Karpas-422 (cell line): Measurements from ENCODE around the gene PIGC. TPM values are rescaled to one million over a fixed set of nuclear protein-coding genes. Genes with fewer than 3 reads are reported as not detected.

ENCODE experiments used
- DNase-seq: peaks from one replicate; pipeline ENCODE4 v3.0.0-alpha.2; 2015
- H2AFZ ChIP-seq: fragments of 200-600 bp; sonication (generic); 2 replicates; pipeline ENCODE4 v1.6.1; 2014; ENCODE audit warnings: antibody characterized with exemption, low read length, mixed read lengths
- H3K27ac ChIP-seq: fragments of 200-600 bp; sonication (generic); 2 replicates; pipeline ENCODE4 v1.5.1; 2014; ENCODE audit warnings: mild to moderate bottlenecking, low read length, moderate library complexity
- H3K27me3 ChIP-seq: fragments of 200-600 bp; sonication (generic); 2 replicates; pipeline ENCODE4 v1.6.1; 2014; ENCODE audit warnings: low read length, mixed read lengths
- H3K36me3 ChIP-seq: fragments of 200-600 bp; sonication (generic); 2 replicates; pipeline ENCODE4 v1.6.1; 2014; ENCODE audit warnings: low read length, mixed read lengths; ENCODE audit not compliant: insufficient read depth
- H3K4me1 ChIP-seq: fragments of 200-600 bp; sonication (generic); 2 replicates; pipeline ENCODE4 v1.6.1; 2014; ENCODE audit warnings: mild to moderate bottlenecking, low read length, mixed read lengths
- H3K4me2 ChIP-seq: fragments of 200-600 bp; sonication (generic); 2 replicates; pipeline ENCODE4 v1.6.1; 2014; ENCODE audit warnings: low read length, low read depth, mild to moderate bottlenecking; ENCODE audit not compliant: poor library complexity, severe bottlenecking
- H3K4me3 ChIP-seq: fragments of 200-600 bp; sonication (generic); 2 replicates; pipeline ENCODE4 v1.5.1; 2014; ENCODE audit warnings: mild to moderate bottlenecking, antibody characterized with exemption, low read length, mixed read lengths
- H3K79me2 ChIP-seq: fragments of 200-600 bp; sonication (generic); 2 replicates; pipeline ENCODE4 v1.6.1; 2014; ENCODE audit warnings: mild to moderate bottlenecking, low read length, mixed read lengths
- H3K9ac ChIP-seq: fragments of 200-600 bp; sonication (generic); 2 replicates; pipeline ENCODE4 v1.6.0; 2014; ENCODE audit warnings: low read length
- H3K9me2 ChIP-seq: fragments of 200-600 bp; sonication (generic), shearing (Covaris generic); replicated peaks from 2 replicates; pipeline ENCODE4 v1.6.0; 2014; ENCODE audit warnings: mild to moderate bottlenecking, low read length, moderate library complexity; ENCODE audit not compliant: insufficient read depth
- H3K9me3 ChIP-seq: fragments of 300-700, 200-600 bp; sonication (generic); 2 replicates; pipeline ENCODE4 v1.6.1; 2014; ENCODE audit warnings: low read length, mixed read lengths
- H4K20me1 ChIP-seq: fragments of 200-600 bp; sonication (generic); 2 replicates; pipeline ENCODE4 v1.6.1; 2014; ENCODE audit warnings: mild to moderate bottlenecking, antibody characterized with exemption, low read length, low read depth; ENCODE audit not compliant: insufficient read depth
- total RNA-seq: library from RNA; depleted of rRNA; stranded (reverse); fragments of >200 nt; shearing (Covaris generic); gene quantifications from 2 replicates; pipeline ENCODE4 v1.2.3, GENCODE V29; 2014; ENCODE audit warnings: low replicate concordance

PIGC gene
- total RNA-seq, 1 experiment from 2014 or later = 24.7 TPM

DNA sequence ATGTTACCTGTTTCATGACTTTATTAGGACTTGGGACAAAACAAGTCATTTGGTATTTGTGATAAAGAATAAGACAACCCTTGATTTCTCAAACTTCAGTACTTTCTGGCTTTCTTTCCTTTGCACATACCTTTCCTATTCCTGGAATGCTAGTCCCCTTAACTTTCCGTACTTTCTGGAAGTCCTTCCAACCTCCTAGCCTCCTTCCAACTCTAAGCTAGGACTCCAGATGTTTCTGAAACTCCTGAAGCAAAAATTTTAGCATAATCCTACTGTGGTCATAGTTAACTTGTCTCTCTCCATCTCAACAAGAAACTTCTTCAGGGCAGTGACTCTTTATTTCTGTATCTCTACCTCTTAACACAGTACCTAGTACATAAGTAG, 43.2 kb downstream of the PIGC start:
- Histone ChIP-seq H3K4me1 (no peaks in the 10 kb centered on the region), H3K9me2 (no peaks in the 10 kb centered on the region), H2AFZ (no peak overlapping the region), H3K79me2 (no peaks in the 10 kb centered on the region), H3K4me3 (no peak overlapping the region), H3K4me2 (no peak overlapping the region), H4K20me1 (no peaks in the 10 kb centered on the region), H3K36me3 (no peaks in the 10 kb centered on the region), H3K27me3 (no peaks in the 10 kb centered on the region), H3K9me3 (no peaks in the 10 kb centered on the region), H3K27ac (no peak overlapping the region), H3K9ac (no peak overlapping the region)
- no peak for DNase-seq

DNA sequence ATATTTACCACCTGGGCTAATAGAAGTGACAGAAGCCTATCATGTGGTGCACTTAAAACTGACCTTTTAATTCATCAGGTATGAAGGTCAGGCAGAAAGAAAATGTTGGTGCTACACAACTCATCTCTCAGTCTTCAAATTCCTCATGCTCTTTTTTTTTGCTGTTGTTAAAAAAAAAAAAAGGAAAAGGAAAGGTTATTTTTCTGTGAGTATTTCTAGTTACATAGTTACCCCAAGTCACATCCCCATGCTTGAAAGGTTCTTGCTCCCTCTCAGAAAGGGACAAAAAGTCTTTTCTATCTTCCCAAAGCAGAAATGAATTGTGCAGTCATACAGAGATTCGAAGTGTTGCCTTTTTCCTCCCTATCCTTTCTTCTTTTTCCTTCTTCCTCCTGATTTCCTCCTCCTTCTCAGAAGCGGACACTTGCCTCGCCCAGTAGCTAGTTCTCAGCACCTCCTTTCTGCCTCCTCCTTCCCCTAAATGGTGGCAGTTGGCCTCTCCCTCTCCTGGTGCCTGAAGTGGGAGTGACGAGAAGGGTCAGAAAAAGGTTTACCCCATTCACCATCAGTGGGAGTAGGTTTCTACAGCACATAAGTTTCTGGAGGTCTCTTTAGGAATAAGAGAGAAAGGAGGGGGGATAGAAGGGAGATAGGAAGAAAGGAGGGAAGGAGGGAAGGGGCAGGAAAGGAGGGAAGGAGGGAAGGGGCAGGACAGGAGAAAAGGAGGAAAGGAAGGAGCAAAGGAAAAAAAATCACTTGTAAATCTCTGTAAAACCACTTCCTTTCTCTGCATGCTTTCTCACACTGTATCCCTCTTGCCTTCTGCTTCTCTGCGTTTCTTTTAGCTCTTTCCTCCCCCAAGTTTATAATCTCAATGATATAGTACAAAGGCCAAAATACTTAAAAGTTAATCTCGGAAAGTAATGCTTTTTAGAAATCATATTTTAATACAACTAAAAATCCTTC, 43.8 kb downstream of the PIGC start:
- no peak overlapping the region for H3K27ac ChIP-seq
- no peaks in the 10 kb centered on the region for H3K9me3 ChIP-seq
- H3K9me2 ChIP-seq = no peaks in the 10 kb centered on the region
- no peak overlapping the region for H3K9ac ChIP-seq
- no peak overlapping the region for H3K4me2 ChIP-seq
- no peak overlapping the region for H3K4me3 ChIP-seq
- no peaks in the 10 kb centered on the region for H3K36me3 ChIP-seq
- H3K79me2 ChIP-seq = no peaks in the 10 kb centered on the region
- no peak for DNase-seq
- no peaks in the 10 kb centered on the region for H3K4me1 ChIP-seq
- H4K20me1 ChIP-seq = no peaks in the 10 kb centered on the region
- H3K27me3 ChIP-seq = no peaks in the 10 kb centered on the region
- H2AFZ ChIP-seq = no peak overlapping the region

DNA sequence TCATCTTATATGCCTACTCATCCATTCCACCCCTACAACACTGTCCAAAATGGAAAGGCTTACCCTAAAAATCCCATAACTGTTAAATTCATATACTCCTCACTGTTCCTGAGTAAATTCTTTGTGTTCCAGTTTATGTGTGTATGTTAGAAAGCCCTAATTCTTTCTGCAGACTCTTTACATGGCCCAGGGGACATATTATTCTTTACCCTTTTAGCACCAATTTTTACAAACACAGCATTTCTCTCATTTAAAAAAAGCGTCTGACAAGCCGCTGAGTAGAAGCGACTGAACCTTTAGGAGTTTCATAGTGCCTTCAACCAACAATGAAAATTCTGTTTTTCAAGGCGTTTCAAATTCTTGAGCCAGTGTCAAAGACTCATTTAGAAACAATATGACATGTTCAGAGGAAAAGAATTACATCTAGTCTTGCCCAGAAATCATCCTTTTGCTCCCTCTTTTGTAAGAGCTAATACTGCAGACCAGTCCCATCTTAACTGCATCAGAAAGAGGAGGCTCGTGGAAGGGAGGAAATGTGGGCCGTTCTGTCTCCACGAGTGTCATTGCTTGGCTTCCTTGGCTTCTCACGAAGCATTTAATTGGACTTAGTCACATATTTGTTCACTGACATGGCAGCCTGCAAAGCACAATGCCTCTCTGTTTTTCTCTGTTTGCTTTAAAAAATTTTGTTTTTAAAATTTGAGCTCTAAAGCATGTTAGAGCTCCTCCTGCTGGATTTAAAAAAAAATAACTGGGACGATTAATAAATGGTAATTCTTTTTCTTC, 44.7 kb downstream of the PIGC start:
- no peaks in the 10 kb centered on the region for H3K4me1 ChIP-seq

DNA sequence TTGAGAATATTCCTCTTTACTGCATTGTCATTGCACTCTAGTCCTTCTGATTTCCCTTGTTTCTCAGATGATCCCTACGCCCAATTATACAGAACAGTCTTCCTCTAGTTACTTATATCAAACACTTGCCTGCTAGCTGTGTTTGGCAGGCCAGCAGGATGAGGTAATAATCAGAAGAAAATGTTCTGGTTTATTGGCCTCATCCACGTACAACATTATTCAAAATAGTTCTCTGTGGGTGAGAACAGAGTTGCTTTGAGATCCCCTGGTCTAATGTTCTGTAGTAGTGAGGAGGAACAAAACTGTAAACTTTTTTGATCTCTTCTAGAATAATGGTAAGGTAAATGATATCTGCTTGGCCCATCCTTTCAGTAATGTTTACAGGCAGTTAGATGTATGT, 45.7 kb downstream of the PIGC start:
- no peaks in the 10 kb centered on the region for H3K79me2 ChIP-seq
- no peak overlapping the region for H3K9ac ChIP-seq
- H4K20me1 ChIP-seq = no peaks in the 10 kb centered on the region
- no peaks in the 10 kb centered on the region for H3K9me3 ChIP-seq
- H3K27ac ChIP-seq = no peak overlapping the region
- no peak overlapping the region for H2AFZ ChIP-seq
- H3K27me3 ChIP-seq = no peaks in the 10 kb centered on the region
- no peak overlapping the region for H3K4me3 ChIP-seq
- no peaks in the 10 kb centered on the region; the same call in 1 of the 2 replicates for H3K36me3 ChIP-seq
- no peak for DNase-seq
- no peaks in the 10 kb centered on the region for H3K9me2 ChIP-seq
- H3K4me1 ChIP-seq = peaks cover 5% of the 10 kb centered on the region; the same call in 1 of the 2 replicates
- H3K4me2 ChIP-seq = no peak overlapping the region

More for the DNA sequence above, 44.7 kb downstream of the PIGC start:
- Histone ChIP-seq H2AFZ (no peak overlapping the region), H3K36me3 (no peaks in the 10 kb centered on the region), H3K4me3 (no peak overlapping the region), H3K9me2 (no peaks in the 10 kb centered on the region), H4K20me1 (no peaks in the 10 kb centered on the region), H3K79me2 (no peaks in the 10 kb centered on the region), H3K4me2 (no peak overlapping the region), H3K27me3 (no peaks in the 10 kb centered on the region), H3K9me3 (no peaks in the 10 kb centered on the region), H3K9ac (no peak overlapping the region), H3K27ac (no peak overlapping the region)
- peak; percentile 60 for DNase-seq

DNA sequence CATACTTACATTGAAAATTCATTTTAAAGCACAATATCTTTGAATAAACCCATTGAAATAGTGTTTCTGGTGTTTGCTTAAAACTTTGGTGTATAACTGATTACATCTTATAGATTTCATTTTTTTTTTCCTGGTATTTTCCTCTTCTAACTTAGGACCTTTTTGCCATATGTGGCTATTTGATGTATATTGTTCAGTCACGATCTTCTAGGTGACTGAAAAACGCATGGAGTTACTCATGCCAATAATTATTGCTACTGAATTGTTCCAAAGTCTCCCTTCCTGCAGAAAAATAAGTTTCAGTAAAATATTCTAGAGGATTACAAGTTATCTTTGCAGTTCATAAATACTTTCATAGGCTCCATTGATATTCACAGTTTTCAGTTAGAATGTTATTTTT, 46.2 kb downstream of the PIGC start:
- no peaks in the 10 kb centered on the region for H3K9me3 ChIP-seq
- H3K27ac ChIP-seq = no peak overlapping the region
- no peaks in the 10 kb centered on the region for H4K20me1 ChIP-seq
- H3K9me2 ChIP-seq = no peaks in the 10 kb centered on the region
- H3K4me2 ChIP-seq = no peak overlapping the region
- no peak for DNase-seq
- H3K27me3 ChIP-seq = no peaks in the 10 kb centered on the region
- no peaks in the 10 kb centered on the region for H3K79me2 ChIP-seq
- H3K4me3 ChIP-seq = no peak overlapping the region
- peaks cover 5% of the 10 kb centered on the region; the same call in 1 of the 2 replicates for H3K4me1 ChIP-seq
- H3K9ac ChIP-seq = no peak overlapping the region
- no peak overlapping the region for H2AFZ ChIP-seq
- no peaks in the 10 kb centered on the region; the same call in 1 of the 2 replicates for H3K36me3 ChIP-seq

DNA sequence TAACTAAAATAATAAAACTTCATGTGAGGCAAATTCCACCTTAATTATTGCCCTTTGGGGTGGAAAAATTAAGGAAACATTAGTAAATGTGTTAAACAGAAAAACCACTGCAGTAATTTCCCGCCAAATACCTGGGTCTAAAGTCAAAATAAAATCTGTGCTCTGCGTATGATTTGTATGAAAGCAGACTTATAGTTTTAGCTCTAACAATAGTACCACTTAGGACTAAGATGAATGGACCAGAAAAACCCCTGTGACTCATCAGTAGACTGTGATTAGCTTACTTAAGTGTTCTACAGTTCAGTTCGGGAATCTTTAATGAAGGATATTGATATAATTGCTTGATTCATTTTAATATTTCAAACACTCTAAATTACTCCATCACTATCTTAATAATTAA, 46.6 kb downstream of the PIGC start:
- no peak overlapping the region for H2AFZ ChIP-seq
- H3K9ac ChIP-seq = no peak overlapping the region
- peaks cover 5% of the 10 kb centered on the region; the same call in 1 of the 2 replicates for H3K4me1 ChIP-seq

DNA sequence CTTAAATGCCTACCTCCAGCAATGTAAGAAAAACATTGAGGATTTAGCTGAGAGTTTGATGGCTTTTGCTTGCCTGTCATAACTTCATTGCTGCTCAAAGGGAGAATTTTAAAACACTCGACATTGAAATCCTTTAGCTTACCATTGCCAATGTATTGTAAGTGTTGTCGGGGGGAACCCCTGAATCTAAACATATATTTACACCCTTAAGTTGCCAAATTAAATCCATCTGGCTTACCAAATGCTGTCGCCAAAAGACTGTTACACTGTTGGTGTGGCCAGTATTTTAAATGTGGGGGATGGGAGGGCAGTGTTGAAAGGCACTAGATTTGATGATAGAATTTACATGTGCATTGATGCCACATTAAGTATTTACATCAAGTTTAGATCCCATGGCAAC, 48.3 kb downstream of the PIGC start:
- Histone ChIP-seq H3K79me2 (no peaks in the 10 kb centered on the region), H3K4me1 (peaks cover 5% of the 10 kb centered on the region; the same call in 1 of the 2 replicates), H3K4me2 (no peak overlapping the region), H3K36me3 (no peaks in the 10 kb centered on the region; the same call in 1 of the 2 replicates), H2AFZ (no peak overlapping the region), H3K9me3 (no peaks in the 10 kb centered on the region), H3K9me2 (no peaks in the 10 kb centered on the region), H3K27me3 (no peaks in the 10 kb centered on the region), H3K27ac (no peak overlapping the region), H3K4me3 (no peak overlapping the region), H3K9ac (no peak overlapping the region), H4K20me1 (no peaks in the 10 kb centered on the region)
- no peak for DNase-seq

More for the DNA sequence above, 46.6 kb downstream of the PIGC start:
- DNase-seq = no peak
- no peak overlapping the region for H3K27ac ChIP-seq
- no peaks in the 10 kb centered on the region; the same call in 1 of the 2 replicates for H3K36me3 ChIP-seq
- H4K20me1 ChIP-seq = no peaks in the 10 kb centered on the region
- no peaks in the 10 kb centered on the region for H3K27me3 ChIP-seq
- H3K79me2 ChIP-seq = no peaks in the 10 kb centered on the region
- no peaks in the 10 kb centered on the region for H3K9me2 ChIP-seq
- no peak overlapping the region for H3K4me3 ChIP-seq
- H3K4me2 ChIP-seq = no peak overlapping the region
- no peaks in the 10 kb centered on the region for H3K9me3 ChIP-seq

DNA sequence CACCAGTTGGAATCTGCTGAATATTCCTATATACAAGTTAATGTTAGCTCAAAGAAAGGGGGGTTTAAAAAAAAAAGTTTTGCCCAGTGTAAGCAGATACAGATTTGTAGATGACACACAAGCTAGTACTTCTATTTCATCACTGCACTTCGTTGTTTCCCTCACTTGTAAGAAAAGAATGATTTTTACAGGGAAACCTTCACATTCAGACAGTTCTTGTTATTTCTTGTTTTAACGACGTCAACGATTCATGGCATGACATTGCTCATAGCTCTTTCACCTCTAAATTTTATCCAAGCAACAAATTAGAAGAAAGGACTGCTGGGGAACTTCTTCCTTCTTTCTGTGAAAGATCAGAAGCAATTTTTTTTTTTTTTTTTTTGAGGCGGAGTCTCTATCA, 49.1 kb downstream of the PIGC start:
- no peaks in the 10 kb centered on the region for H3K9me2 ChIP-seq
- DNase-seq = no peak
- H3K79me2 ChIP-seq = no peaks in the 10 kb centered on the region
- H3K4me2 ChIP-seq = no peak overlapping the region
- no peak overlapping the region for H2AFZ ChIP-seq
- H3K4me1 ChIP-seq = peaks cover 5% of the 10 kb centered on the region; the same call in 1 of the 2 replicates
- no peaks in the 10 kb centered on the region for H3K27me3 ChIP-seq
- no peak overlapping the region for H3K4me3 ChIP-seq
- H3K9me3 ChIP-seq = no peaks in the 10 kb centered on the region
- no peaks in the 10 kb centered on the region for H4K20me1 ChIP-seq
- H3K27ac ChIP-seq = no peak overlapping the region
- no peak overlapping the region for H3K9ac ChIP-seq
- H3K36me3 ChIP-seq = no peaks in the 10 kb centered on the region; the same call in 1 of the 2 replicates
